HepG2 (cell line): ENCODE results near the gene GRB7. TPM values are rescaled to one million over a fixed set of nuclear protein-coding genes. Genes with fewer than 3 reads are reported as not detected.
A peak's percentile ranks its signal among the peaks of the same experiment; 100 is the strongest.

Experiments
- ATF7 ChIP-seq, 2 experiments: fragments of 450-650 bp in 1 of 2; sonication (generic) in 1 of 2; formaldehyde crosslinking in 1 of 2; IDR thresholded peaks; 2 replicates each; pipeline versions ENCODE4 v1.4.0 to v1.6.1; 2016 to 2020; ENCODE audit warnings: antibody characterized with exemption in 1 of 2, mild to moderate bottlenecking in 1 of 2, missing genetic modification reagents in 1 of 2
- BCLAF1 ChIP-seq: fragments of 450-650 bp; IDR thresholded peaks from 2 replicates; pipeline ENCODE4 v1.6.1; 2017; ENCODE audit warnings: mild to moderate bottlenecking
- BHLHE40 ChIP-seq: IDR thresholded peaks from 2 replicates; pipeline ENCODE4 v1.6.1; 2011; ENCODE audit warnings: low read length, improper control_type of control experiment
- CEBPB ChIP-seq: IDR thresholded peaks from 2 replicates; pipeline ENCODE4 v1.6.1; 2011; ENCODE audit warnings: low read depth, low read length, improper control_type of control experiment, borderline replicate concordance
- MXD4 ChIP-seq: IDR thresholded peaks from 2 replicates; pipeline ENCODE4 v1.6.1; 2016; ENCODE audit warnings: mild to moderate bottlenecking, missing biosample characterization, missing genetic modification reagents
- NCOA5 ChIP-seq: sonication (generic); formaldehyde crosslinking; IDR thresholded peaks from 2 replicates; pipeline ENCODE4 v1.4.0; 2020; ENCODE audit warnings: missing genetic modification reagents
- NONO ChIP-seq, 2 experiments: fragments of 450-650 bp in 1 of 2; sonication (generic) in 1 of 2; formaldehyde crosslinking in 1 of 2; IDR thresholded peaks in 1 of 2; conservative IDR thresholded peaks in 1 of 2; 2 replicates each; pipeline versions ENCODE4 v1.6.1 to v1.8.0; 2017 to 2022; ENCODE audit warnings: mild to moderate bottlenecking in 1 of 2, missing genetic modification reagents in 1 of 2, moderate library complexity in 1 of 2
- TCF7L2 ChIP-seq: IDR thresholded peaks from 2 replicates; pipeline ENCODE4 v1.6.1; 2011; ENCODE audit warnings: mild to moderate bottlenecking, low read depth, low read length, moderate library complexity
- TFDP1 ChIP-seq: IDR thresholded peaks from 2 replicates; pipeline ENCODE4 v1.6.1; 2016; ENCODE audit warnings: missing compliant biosample characterization, missing genetic modification reagents, borderline replicate concordance
- TGIF2 ChIP-seq: IDR thresholded peaks from 2 replicates; pipeline ENCODE4 v1.6.1; 2016; ENCODE audit warnings: control low read depth, missing compliant biosample characterization
- U2AF1 ChIP-seq: fragments of 200-400 bp; formaldehyde crosslinking; optimal IDR thresholded peaks from 2 replicates; pipeline ENCODE3; 2017; ENCODE audit warnings: mild to moderate bottlenecking, low read depth, low read length
- ZBTB39 ChIP-seq: sonication (generic); formaldehyde crosslinking; IDR thresholded peaks from 2 replicates; pipeline ENCODE4 v1.5.0; 2020; ENCODE audit warnings: missing genetic modification reagents
- ZMYM3 ChIP-seq: sonication (generic); formaldehyde crosslinking; IDR thresholded peaks from 2 replicates; pipeline ENCODE4 v1.5.1; 2020; ENCODE audit warnings: mild to moderate bottlenecking, missing genetic modification reagents
- ZNF138 ChIP-seq: sonication (generic); formaldehyde crosslinking; IDR thresholded peaks from 2 replicates; pipeline ENCODE4 v1.5.0; 2020; ENCODE audit warnings: mild to moderate bottlenecking, low read depth, missing genetic modification reagents
- ZNF317 ChIP-seq: sonication (generic); formaldehyde crosslinking; IDR thresholded peaks from 2 replicates; pipeline ENCODE4 v1.5.0; 2020; ENCODE audit warnings: mild to moderate bottlenecking, missing genetic modification reagents
- ZNF549 ChIP-seq: sonication (generic); formaldehyde crosslinking; IDR thresholded peaks from 2 replicates; pipeline ENCODE4 v1.5.0; 2020; ENCODE audit warnings: missing genetic modification reagents
- ZNF704 ChIP-seq: sonication (generic); formaldehyde crosslinking; IDR thresholded peaks from 2 replicates; pipeline ENCODE4 v1.8.1; 2023; ENCODE audit warnings: mild to moderate bottlenecking, inconsistent platforms, moderate library complexity, missing genetic modification reagents, borderline replicate concordance
- ZNF746 ChIP-seq: sonication (generic); formaldehyde crosslinking; IDR thresholded peaks from 2 replicates; pipeline ENCODE4 v1.8.0; 2022; ENCODE audit warnings: mild to moderate bottlenecking, missing genetic modification reagents
- ZNF800 ChIP-seq: sonication (generic); formaldehyde crosslinking; IDR thresholded peaks from 2 replicates; pipeline ENCODE4 v1.4.0; 2020; ENCODE audit warnings: missing genetic modification reagents
- polyA plus RNA-seq, 8 experiments: library from polyadenylated mRNA; depleted of rRNA in 3 of 8; stranded (reverse) in 7 of 8; unstranded in 1 of 8; fragments of >200 nt; fragmentation: Illumina TruSeq in 4 of 8; extraction: Trizol in 4 of 8; gene quantifications; 2 replicates each; pipeline versions ENCODE4 v1.2.1 to v1.2.3, GENCODE V29; 2011 to 2016; ENCODE audit warnings: low read depth in 4 of 8, missing spikeins in 1 of 8, mixed read lengths in 1 of 8; ENCODE audit not compliant: insufficient read depth in 1 of 8
- total RNA-seq, 5 experiments: library from RNA; depleted of rRNA; stranded (reverse); fragments of >200 nt; fragmentation: Illumina TruSeq; extraction: Trizol; gene quantifications; 2 replicates each; pipeline ENCODE4 v1.2.3, GENCODE V29; 2016; ENCODE audit warnings: low read depth in 1 of 5

Gene GRB7
- total and polyA plus RNA-seq, 2 of the 13 experiments (the other 11 are each of a cell fraction or from before 2014, with no cell fraction given) = 60.2 to 77.7 TPM

- TF ChIP-seq ZNF549 (CRISPR knock-in tag) = peak; percentile 51; the same call in 1 of the 2 replicates
- TF ChIP-seq ZMYM3 (CRISPR knock-in tag) = no peak
- TF ChIP-seq ZNF704 (CRISPR knock-in tag) = peak; percentile 89; the same call in 1 of the 2 replicates
- TF ChIP-seq ZNF138 (CRISPR knock-in tag) = peak; percentile 88
- peak; percentile 69; the same call in 1 of the 2 replicates for TF ChIP-seq BHLHE40
- peak; percentile 96 for TF ChIP-seq ZNF800
- TF ChIP-seq MXD4 = peak; percentile 96; the same call in 1 of the 2 replicates
- no peak for TF ChIP-seq CEBPB
- TF ChIP-seq TFDP1 (CRISPR knock-in tag) = peak; percentile 86
- no peak for TF ChIP-seq BCLAF1
- no peak for TF ChIP-seq NONO (IDR thresholded peaks at IDR 0.05)
- peak; percentile 87 for TF ChIP-seq NONO (CRISPR knock-in tag; conservative IDR thresholded peaks at IDR 0.05)
- 0 out of 2 replicates have a peak, but pooled peaks have one; percentile 53 for TF ChIP-seq NCOA5 (CRISPR knock-in tag)
- TF ChIP-seq TCF7L2 = no peak
- TF ChIP-seq TGIF2 = peak; percentile 61; the same call in 1 of the 2 replicates
- no peak; the same call in 1 of the 2 replicates for TF ChIP-seq ZNF317 (CRISPR knock-in tag)
- TF ChIP-seq ATF7 (IDR thresholded peaks at IDR 0.05) = no peak
- TF ChIP-seq ATF7 (CRISPR knock-in tag; IDR thresholded peaks at IDR 0.05) = peak; percentile 81; the same call in 1 of the 2 replicates
- peak; percentile 88 for TF ChIP-seq ZNF746
- TF ChIP-seq ZBTB39 (CRISPR knock-in tag) = peak; percentile 85; the same call in 1 of the 2 replicates
- TF ChIP-seq U2AF1 = peak; percentile 57
These were observed 16.6 kb downstream of the GRB7 start (continued) for GRCh38 chr17:39754161-39754957.
